GM12891 (cell line): ENCODE measurements around the gene TENM3.

Source experiments
- DNase-seq: peaks from one replicate; pipeline ENCODE4 v3.0.0; 2011; ENCODE audit warnings: low spot score; ENCODE audit not compliant: insufficient read length
- FAIRE-seq: peaks from 2 replicates; lab custom pipeline; 2011; peaks lifted over from hg19 to GRCh38; lab: Jason Lieb, UNC
- PAX5 ChIP-seq: IDR thresholded peaks from 2 replicates; pipeline ENCODE4 v1.6.1; 2011; ENCODE audit warnings: low read length, moderate library complexity, mild to moderate bottlenecking; ENCODE audit not compliant: insufficient read depth, severe bottlenecking
- POLR2A ChIP-seq: IDR thresholded peaks from 2 replicates; pipeline ENCODE4 v1.6.1; 2011; ENCODE audit warnings: low read depth, low read length, control low read depth
- POLR2AphosphoS5 ChIP-seq: IDR thresholded peaks from 2 replicates; pipeline ENCODE4 v1.6.1; 2011; ENCODE audit warnings: low read depth, low read length, control low read depth
- POU2F2 ChIP-seq: IDR thresholded peaks from 2 replicates; pipeline ENCODE4 v1.6.1; 2011; ENCODE audit warnings: low read depth, mild to moderate bottlenecking, control low read depth, low read length, moderate library complexity
- SPI1 ChIP-seq: IDR thresholded peaks from 2 replicates; pipeline ENCODE4 v1.6.1; 2011; ENCODE audit warnings: low read depth, low read length, control low read depth
- TAF1 ChIP-seq: IDR thresholded peaks from 2 replicates; pipeline ENCODE4 v1.6.1; 2011; ENCODE audit warnings: low read depth, low read length, control low read depth

TENM3 gene

DNA sequence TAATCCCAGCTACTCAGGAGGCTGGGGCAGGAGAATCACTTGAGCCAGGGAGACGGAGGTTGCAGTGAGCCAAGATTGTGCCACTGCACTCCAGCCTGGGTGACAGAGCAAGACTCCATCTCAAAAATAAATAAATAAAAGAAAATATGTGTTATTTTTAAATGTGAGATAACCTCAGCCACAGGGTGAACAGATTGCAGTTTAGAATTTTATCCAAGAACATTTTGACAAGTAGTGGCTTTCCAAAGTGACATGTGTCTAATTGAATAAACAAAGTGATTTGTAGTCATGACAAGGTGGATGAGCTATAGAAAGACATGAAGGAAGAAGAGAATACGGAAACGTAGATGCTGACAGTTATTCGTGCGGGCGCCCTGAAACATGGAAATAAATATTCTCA is 497.9 kb downstream of the TENM3 start:
- DNase-seq: no peak
- no peak for FAIRE-seq
- no peak for TF ChIP-seq TAF1

DNA sequence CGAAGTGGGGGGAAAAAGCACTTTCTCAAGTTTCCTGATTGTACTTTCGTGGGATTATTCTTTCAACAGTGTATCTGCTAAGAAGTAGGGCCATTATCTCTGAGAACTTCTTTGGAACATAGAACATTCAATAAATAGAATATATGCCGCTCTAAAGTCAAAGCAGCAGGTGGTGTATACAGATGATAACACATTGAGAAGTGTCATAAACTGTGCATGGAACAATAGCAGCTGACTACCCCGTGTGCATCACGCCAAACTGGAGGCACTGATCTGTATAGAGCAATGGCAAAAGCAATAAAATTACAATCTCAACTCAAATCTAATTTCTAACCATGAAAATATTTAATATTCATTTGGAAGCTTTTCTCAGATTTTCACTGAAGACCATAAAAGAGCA is 498.7 kb downstream of the TENM3 start:
- TF ChIP-seq POLR2A (no peak), POLR2AphosphoS5 (no peak), PAX5 (no peak), TAF1 (no peak), SPI1 (no peak), POU2F2 (no peak)
- FAIRE-seq (no peak), DNase-seq (no peak)

DNA sequence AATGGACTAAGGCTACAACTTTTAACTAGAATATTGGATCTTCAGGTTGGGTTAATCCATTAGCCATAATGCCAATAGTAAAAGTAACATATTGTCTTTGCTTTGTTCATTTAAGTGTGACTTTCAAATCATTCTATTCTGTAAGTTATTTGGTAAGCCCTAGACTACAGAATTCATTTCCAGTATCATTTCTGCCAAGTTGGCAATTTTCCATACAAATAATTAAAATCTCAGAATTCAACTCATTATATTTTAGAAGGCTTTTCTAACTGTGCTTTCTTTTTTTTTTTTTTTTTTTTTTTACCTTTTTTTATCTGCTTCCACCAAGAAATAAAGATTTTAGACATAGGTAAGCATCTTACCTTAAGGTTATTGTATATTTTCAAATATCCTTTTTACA is 500.6 kb downstream of the TENM3 start:
- DNase-seq (no peak), FAIRE-seq (no peak)
- TF ChIP-seq TAF1: no peak
- no peak for TF ChIP-seq SPI1
- no peak for TF ChIP-seq POLR2AphosphoS5
- TF ChIP-seq PAX5: no peak
- TF ChIP-seq POLR2A: no peak
- no peak for TF ChIP-seq POU2F2

DNA sequence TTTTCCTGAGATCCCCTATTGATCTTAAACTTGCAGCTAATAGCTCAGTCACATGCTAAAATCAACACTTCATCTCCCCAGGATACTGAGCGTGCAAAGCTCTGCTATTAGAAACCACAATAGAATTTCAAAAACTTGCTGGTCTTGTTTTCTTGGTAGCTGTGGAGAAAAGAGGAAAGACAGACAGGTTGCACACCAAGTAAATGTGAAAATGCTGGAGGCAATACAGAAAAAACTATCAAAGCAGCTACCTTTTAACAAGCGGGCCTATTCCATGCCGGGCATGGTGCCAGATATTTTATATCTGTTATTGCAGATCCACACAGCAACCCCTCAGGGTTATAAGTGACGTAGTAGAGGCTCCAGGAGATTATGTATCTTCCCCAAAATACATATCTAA is 502.0 kb downstream of the TENM3 start:
- no peak for FAIRE-seq

DNA sequence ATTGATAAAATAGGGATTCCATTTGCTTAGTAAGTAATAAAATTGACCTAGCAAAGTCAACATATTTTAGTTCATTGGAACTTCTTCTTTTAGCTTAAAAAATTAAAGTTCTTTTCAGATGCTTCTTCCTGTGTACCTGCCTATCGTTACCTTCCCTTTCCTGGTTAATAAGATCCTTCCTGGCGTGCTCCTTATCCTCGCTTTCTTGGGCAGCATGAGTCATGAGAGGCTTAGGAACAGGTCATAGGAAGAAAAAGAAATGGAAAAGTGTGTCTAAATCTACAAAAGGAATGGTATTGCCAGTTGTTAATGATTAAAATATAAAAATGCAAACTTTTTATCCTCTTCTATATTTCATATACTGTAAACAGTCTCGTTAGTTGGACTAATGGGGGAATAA is 503.7 kb downstream of the TENM3 start:
- FAIRE-seq (no peak), DNase-seq (no peak)

More for the DNA sequence above, 502.0 kb downstream of the TENM3 start:
- DNase-seq: no peak
- TF ChIP-seq POLR2A: no peak
- TF ChIP-seq PAX5: no peak
- no peak for TF ChIP-seq TAF1
- TF ChIP-seq SPI1: no peak
- TF ChIP-seq POLR2AphosphoS5: no peak
- no peak for TF ChIP-seq POU2F2

DNA sequence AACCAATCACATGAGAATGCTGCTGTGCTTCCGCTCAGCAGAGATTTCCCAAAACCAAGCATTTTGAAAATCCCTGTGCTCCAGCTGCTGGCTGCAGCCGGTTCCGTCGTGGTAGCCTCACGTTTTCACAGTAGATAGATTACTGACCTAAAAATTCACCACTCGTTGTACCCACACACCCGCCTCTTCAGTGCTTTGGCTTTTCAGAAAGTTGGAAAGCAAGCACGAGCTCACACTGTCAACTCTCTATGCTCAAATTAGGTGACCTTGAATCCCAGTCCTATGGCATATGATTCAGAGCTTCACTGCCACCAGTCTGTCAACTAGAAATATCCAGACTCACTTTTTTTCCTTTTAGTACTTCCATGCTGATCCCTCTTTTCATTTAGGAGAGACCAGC is 505.1 kb downstream of the TENM3 start:
- FAIRE-seq (no peak), DNase-seq (no peak)
- no peak for TF ChIP-seq POLR2AphosphoS5
- no peak for TF ChIP-seq TAF1
- no peak for TF ChIP-seq PAX5
- TF ChIP-seq POLR2A: no peak
- no peak for TF ChIP-seq SPI1
- no peak for TF ChIP-seq POU2F2

More for the DNA sequence above, 503.7 kb downstream of the TENM3 start:
- TF ChIP-seq TAF1 (no peak), POLR2A (no peak), PAX5 (no peak), POU2F2 (no peak), SPI1 (no peak), POLR2AphosphoS5 (no peak)

DNA sequence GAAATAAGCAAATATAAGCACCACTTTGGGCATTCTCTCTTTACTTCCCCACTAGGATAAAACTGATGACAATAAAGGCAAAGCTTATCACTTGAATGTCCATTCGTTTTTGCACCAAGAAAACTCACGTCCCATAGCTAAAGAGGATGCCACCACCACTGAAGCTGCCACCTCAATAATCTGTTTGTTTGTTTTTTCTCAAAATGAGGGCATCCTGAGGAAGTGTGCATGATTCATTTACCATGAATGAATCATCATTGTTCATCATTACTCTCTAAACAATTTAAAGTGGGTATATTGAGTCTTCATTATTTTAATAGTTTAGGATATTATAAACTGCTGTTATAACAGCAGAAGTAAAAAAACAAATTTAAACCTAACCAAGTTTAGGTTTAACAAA is 505.7 kb downstream of the TENM3 start:
- FAIRE-seq: no peak
- no peak for DNase-seq
- no peak for TF ChIP-seq SPI1
- no peak for TF ChIP-seq POLR2A
- no peak for TF ChIP-seq TAF1
- no peak for TF ChIP-seq POLR2AphosphoS5
- no peak for TF ChIP-seq PAX5
- no peak for TF ChIP-seq POU2F2

DNA sequence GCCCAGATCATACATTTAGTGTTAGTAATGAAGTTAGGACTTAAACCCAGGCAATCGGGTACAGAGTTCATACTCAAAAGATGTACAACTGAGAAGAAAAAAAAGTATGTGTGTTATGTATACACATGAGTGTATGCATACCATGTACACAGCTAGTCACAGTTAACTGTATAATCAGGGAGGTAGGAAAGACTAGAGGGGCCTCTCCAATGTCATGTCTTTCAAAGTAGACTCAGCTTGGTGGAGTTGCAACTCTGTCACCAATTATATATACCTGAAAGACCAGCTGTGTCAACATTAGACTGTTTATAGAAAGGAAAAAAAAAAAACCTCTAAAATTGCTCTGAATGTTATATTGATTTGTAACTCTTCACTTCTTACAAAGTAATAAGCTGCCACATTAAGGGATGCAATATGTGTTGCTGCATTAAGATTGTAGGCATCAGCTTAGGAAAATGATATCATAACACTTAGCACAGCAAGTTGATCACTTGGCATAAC is 506.5 kb downstream of the TENM3 start:
- no peak for TF ChIP-seq SPI1
- TF ChIP-seq POLR2A: no peak
- DNase-seq (no peak), FAIRE-seq (no peak)

DNA sequence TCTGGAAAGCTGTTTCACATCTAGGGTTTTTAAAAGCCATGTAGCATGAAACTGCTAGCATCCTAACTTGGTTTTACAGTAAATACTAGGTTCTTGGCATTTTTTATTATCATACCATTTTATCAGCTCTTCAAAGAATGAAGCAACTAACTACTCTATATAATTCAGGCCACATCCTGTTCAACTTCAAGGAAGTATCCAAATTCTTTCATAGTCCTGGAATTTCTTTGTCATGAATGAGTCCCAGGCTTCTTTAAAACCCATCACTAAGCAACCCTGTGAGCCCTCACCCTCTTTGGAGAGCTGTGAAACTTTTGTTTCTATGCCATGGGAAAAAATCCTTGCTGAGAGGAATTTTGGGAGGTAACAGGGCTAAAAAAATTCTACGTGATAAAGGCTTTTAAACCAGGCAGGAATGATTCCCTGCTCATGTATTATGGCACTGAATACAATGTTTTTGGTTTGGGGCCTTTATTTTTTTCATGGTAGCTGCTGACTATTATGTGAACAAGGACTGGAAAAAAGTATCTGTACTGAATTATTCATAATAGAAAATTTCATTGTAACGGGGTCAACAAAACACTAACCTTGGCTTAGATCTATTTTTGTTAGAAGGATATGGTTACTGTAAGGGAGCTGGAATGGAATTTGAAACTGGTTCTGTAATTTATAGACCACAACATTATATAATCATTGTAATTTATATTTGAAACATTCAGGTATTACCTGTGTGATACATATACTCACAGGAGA is 509.1 kb downstream of the TENM3 start:
- no peak for TF ChIP-seq PAX5
- TF ChIP-seq POLR2AphosphoS5: no peak
- no peak for TF ChIP-seq POLR2A
- no peak for TF ChIP-seq SPI1
- TF ChIP-seq POU2F2: no peak
- TF ChIP-seq TAF1: no peak
- no peak for FAIRE-seq
- no peak for DNase-seq

DNA sequence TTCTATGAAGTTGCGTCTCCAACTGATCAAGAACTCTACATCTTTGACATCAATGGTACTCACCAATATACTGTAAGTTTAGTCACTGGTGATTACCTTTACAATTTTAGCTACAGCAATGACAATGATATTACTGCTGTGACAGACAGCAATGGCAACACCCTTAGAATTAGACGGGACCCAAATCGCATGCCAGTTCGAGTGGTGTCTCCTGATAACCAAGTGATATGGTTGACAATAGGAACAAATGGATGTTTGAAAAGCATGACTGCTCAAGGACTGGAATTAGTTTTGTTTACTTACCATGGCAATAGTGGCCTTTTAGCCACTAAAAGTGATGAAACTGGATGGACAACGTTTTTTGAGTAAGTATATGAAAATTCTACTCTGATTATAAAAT is 511.7 kb downstream of the TENM3 start:
- DNase-seq (no peak), FAIRE-seq (no peak)
- TF ChIP-seq POLR2A: no peak
- TF ChIP-seq SPI1: no peak
- TF ChIP-seq POLR2AphosphoS5: no peak
- TF ChIP-seq TAF1: no peak
- no peak for TF ChIP-seq PAX5
- TF ChIP-seq POU2F2: no peak
